Measurements from ENCODE around the gene PRKD1. TPM values are rescaled to one million over a fixed set of nuclear protein-coding genes. Genes with fewer than 3 reads are reported as not detected.

Gene PRKD1
- total RNA-seq, 1 experiment from 2014 or later, result not detected

DNA sequence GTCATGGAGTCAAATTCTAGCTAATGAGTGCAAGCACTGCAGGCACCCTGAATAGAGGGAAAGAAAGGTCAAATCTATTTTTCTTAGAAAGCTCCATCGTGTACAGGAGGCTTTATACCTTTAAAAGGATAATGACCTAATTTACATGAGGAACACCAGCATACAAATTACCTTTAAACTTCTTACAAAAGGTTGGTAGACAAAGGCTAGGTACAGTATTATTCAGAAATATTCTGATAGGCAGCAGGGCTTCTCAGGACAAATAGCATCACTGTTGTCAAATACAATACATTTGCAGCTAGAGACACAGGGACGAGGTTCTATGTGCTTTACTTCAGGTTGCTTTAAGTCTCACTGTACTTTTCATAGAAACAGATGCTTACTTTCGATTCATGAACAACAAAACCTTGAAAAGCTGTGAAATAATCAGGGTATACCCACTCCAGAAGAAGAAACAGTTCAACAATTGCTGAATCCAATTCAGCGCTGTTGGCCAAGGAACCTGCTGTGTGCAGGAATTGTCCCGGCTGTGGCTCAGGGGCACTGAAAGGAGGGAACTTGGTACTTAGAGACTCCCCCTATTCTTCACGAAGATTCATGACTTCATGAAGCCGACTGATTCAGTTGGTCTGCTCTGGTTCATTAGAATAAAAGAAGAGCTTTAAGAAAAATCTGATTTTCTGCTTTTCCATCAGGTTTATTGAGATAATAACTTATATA, 252.9 kb downstream of the PRKD1 start:
- Histone ChIP-seq H3K36me3 (ENCODE audit: control insufficient read depth in 1 of 2, insufficient read depth in 2 of 2, low read length in 2 of 2) (no peaks in the 10 kb centered on the region), H3K4me1 (ENCODE audit: control insufficient read depth in 1 of 2, insufficient read depth in 2 of 2, low read length in 2 of 2) (no peaks in the 10 kb centered on the region), H3K9ac (ENCODE audit: low read length) (no peak overlapping the region), H3K4me3 (replicated peaks in 1 of 2; ENCODE audit: low read depth in 1 of 2, low read length in 2 of 2) (no peak overlapping the region), H3K9me2 (ENCODE audit: insufficient read depth) (no peaks in the 10 kb centered on the region), H3K9me3 (ENCODE audit: control insufficient read depth in 1 of 2, insufficient read depth in 1 of 2, low read depth in 1 of 2, low read length in 2 of 2) (peaks cover 3 to 23% of the 10 kb centered on the region in 2 experiments; a peak in 2 of 4 replicates), H3K4me2 (ENCODE audit: low read length) (no peak overlapping the region), H4K20me1 (ENCODE audit: insufficient read depth) (no peaks in the 10 kb centered on the region), H2AFZ (ENCODE audit: low read depth, low read length, poor library complexity, severe bottlenecking) (no peak overlapping the region), H3K79me2 (ENCODE audit: insufficient read depth, low read length) (no peaks in the 10 kb centered on the region), H3K27me3 (ENCODE audit: insufficient read depth, low read length) (no peaks in the 10 kb centered on the region), H3K27ac (ENCODE audit: low read depth, low read length) (no peak overlapping the region)
- CTCF ChIA-PET, result no interaction called here
- ATAC-seq (no peak), DNase-seq (ENCODE audit: low read depth, low spot score) (no peak)
- TF ChIP-seq CBX3 (IDR thresholded peaks at IDR 0.05; ENCODE audit: low read depth) (no peak), POLR2A (IDR thresholded peaks at IDR 0.05; ENCODE audit: borderline replicate concordance, extremely low read depth, insufficient read depth, insufficient read length) (no peak), SRF (IDR thresholded peaks at IDR 0.05; ENCODE audit: low read depth) (no peak), SP1 (IDR thresholded peaks at IDR 0.05; ENCODE audit: low read depth) (no peak), YY1 (IDR thresholded peaks at IDR 0.05; ENCODE audit: extremely low read depth, insufficient replicate concordance, low read depth, low read length) (no peak), TCF7L2 (IDR thresholded peaks at IDR 0.05; ENCODE audit: borderline replicate concordance, extremely low read depth, insufficient read depth, insufficient read length) (no peak), EZH2phosphoT487 (IDR thresholded peaks at IDR 0.05; ENCODE audit: borderline replicate concordance) (no peak)
- TF ChIP-seq, protein P1, sequence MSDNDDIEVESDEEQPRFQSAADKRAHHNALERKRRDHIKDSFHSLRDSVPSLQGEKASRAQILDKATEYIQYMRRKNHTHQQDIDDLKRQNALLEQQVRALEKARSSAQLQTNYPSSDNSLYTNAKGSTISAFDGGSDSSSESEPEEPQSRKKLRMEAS (IDR thresholded peaks at IDR 0.05), result no peak
- POLR2A ChIA-PET, result no interaction called here
- RAD21 ChIA-PET (ENCODE audit: low non-redundant PET in 1 of 2, low total read pairs in 2 of 2, uncharacterized antibody in 2 of 2, unreplicated experiment in 2 of 2), result no interaction called here
- no TSS peak for BruUV-seq (replicated peaks)
- intact Hi-C loops (cut with micrococcal nuclease), result no loop called here

GRCh38 chr14:29672831-29673230, 254.8 kb downstream of the PRKD1 start:
- Histone ChIP-seq H3K4me1 (ENCODE audit: control insufficient read depth in 1 of 2, insufficient read depth in 2 of 2, low read length in 2 of 2) (no peaks in the 10 kb centered on the region), H3K9me2 (ENCODE audit: insufficient read depth) (no peaks in the 10 kb centered on the region), H3K9ac (ENCODE audit: low read length) (no peak overlapping the region), H3K79me2 (ENCODE audit: insufficient read depth, low read length) (no peaks in the 10 kb centered on the region), H4K20me1 (ENCODE audit: insufficient read depth) (no peaks in the 10 kb centered on the region), H3K4me2 (ENCODE audit: low read length) (no peak overlapping the region), H3K27me3 (ENCODE audit: insufficient read depth, low read length) (no peaks in the 10 kb centered on the region), H3K4me3 (replicated peaks in 1 of 2; ENCODE audit: low read depth in 1 of 2, low read length in 2 of 2) (no peak overlapping the region), H2AFZ (ENCODE audit: low read depth, low read length, poor library complexity, severe bottlenecking) (no peak overlapping the region), H3K36me3 (ENCODE audit: control insufficient read depth in 1 of 2, insufficient read depth in 2 of 2, low read length in 2 of 2) (no peaks in the 10 kb centered on the region), H3K27ac (ENCODE audit: low read depth, low read length) (no peak overlapping the region), H3K9me3 (ENCODE audit: control insufficient read depth in 1 of 2, insufficient read depth in 1 of 2, low read depth in 1 of 2, low read length in 2 of 2) (peaks cover 3 to 29% of the 10 kb centered on the region in 2 experiments; a peak in 2 of 4 replicates)
- RAD21 ChIA-PET (ENCODE audit: low non-redundant PET in 1 of 2, low total read pairs in 2 of 2, uncharacterized antibody in 2 of 2, unreplicated experiment in 2 of 2), result no interaction called here
- intact Hi-C loops (cut with micrococcal nuclease), result no loop called here
- CTCF ChIA-PET, result no interaction called here
- no TSS peak for BruUV-seq (replicated peaks)
- no peak for ATAC-seq
- no peak for TF ChIP-seq RAD21 (IDR thresholded peaks at IDR 0.05; ENCODE audit: low read depth)
- TF ChIP-seq SP1 (IDR thresholded peaks at IDR 0.05; ENCODE audit: low read depth), result no peak
- TF ChIP-seq FOSL1 (IDR thresholded peaks at IDR 0.05; ENCODE audit: low read depth), result no peak
- TF ChIP-seq, protein P2, sequence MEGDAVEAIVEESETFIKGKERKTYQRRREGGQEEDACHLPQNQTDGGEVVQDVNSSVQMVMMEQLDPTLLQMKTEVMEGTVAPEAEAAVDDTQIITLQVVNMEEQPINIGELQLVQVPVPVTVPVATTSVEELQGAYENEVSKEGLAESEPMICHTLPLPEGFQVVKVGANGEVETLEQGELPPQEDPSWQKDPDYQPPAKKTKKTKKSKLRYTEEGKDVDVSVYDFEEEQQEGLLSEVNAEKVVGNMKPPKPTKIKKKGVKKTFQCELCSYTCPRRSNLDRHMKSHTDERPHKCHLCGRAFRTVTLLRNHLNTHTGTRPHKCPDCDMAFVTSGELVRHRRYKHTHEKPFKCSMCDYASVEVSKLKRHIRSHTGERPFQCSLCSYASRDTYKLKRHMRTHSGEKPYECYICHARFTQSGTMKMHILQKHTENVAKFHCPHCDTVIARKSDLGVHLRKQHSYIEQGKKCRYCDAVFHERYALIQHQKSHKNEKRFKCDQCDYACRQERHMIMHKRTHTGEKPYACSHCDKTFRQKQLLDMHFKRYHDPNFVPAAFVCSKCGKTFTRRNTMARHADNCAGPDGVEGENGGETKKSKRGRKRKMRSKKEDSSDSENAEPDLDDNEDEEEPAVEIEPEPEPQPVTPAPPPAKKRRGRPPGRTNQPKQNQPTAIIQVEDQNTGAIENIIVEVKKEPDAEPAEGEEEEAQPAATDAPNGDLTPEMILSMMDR (IDR thresholded peaks at IDR 0.05 in 2 of 3, conservative IDR thresholded peaks at IDR 0.05 in 1 of 3; ENCODE audit: borderline replicate concordance in 1 of 3, insufficient read depth in 1 of 3, low read depth in 2 of 3, low read length in 2 of 3), result no peak
- TF ChIP-seq ZFX (IDR thresholded peaks at IDR 0.05), result no peak
- DNase-seq (ENCODE audit: low read depth, low spot score), result no peak
- POLR2A ChIA-PET, result no interaction called here

Measured in HCT116 (cell line).